GM12878 (cell line): ENCODE measurements around the gene NMNAT3. TPM values are rescaled to one million over a fixed set of nuclear protein-coding genes. Genes with fewer than 3 reads are reported as not detected.
A peak's percentile ranks its signal among the peaks of the same experiment; 100 is the strongest.

Source experiments
- ATAC-seq: fragments of 200-7000 bp; cut with Tn5 transposase; 3 replicates; pipeline ENCODE4 v1.9.1; 2020; ENCODE audit warnings: mild to moderate bottlenecking, moderate library complexity
- BruUV-seq: library from RNA; stranded (reverse); fragments of 400-500 nt; replicated peaks from 2 replicates; lab custom pipeline; 2021; lab: Mats Ljungman, UMichigan
- CTCF ChIA-PET: fragments of 300-600 bp; sonication (Branson Sonifier 250); formaldehyde crosslinking; extraction: SDS; loops from one replicate; lab custom pipeline; 2021; ENCODE audit warnings: inconsistent platforms; lab: Yijun Ruan, JAX
- POLR2A ChIA-PET: fragments of 350-600 bp; formaldehyde crosslinking; extraction: SDS; loops from one replicate; lab custom pipeline; 2021; ENCODE audit warnings: inconsistent platforms; lab: Charles Lee
- RAD21 ChIA-PET: fragments of 300-600 bp; sonication (Branson Sonifier 250); formaldehyde crosslinking; loops from one replicate; lab custom pipeline; 2023; ENCODE audit warnings: antibody characterized with exemption; ENCODE audit not compliant: unreplicated experiment; lab: Charles Lee
- SMC1A ChIA-PET: fragments of 300-600 bp; sonication (Branson Sonifier 250); formaldehyde crosslinking; loops from one replicate; lab custom pipeline; 2023; ENCODE audit not compliant: unreplicated experiment, uncharacterized antibody; lab: Charles Lee
- DNase-seq: peaks from one replicate; pipeline ENCODE4 v3.0.0-alpha.2; 2011; ENCODE audit warnings: low read depth, low spot score
- FAIRE-seq: peaks from 3 replicates; lab custom pipeline; 2011; peaks lifted over from hg19 to GRCh38; lab: Jason Lieb, UNC
- H2AFZ ChIP-seq: 2 replicates; pipeline ENCODE4 v1.6.0; 2011; ENCODE audit warnings: low read depth, low read length, control low read depth; ENCODE audit not compliant: control insufficient read depth
- H3K27ac ChIP-seq: 2 replicates; pipeline ENCODE4 v1.5.1; 2011; ENCODE audit warnings: control low read depth; ENCODE audit not compliant: control insufficient read depth, insufficient read depth
- H3K27me3 ChIP-seq, 2 experiments: replicated peaks in 1 of 2; 2 replicates each; pipeline versions ENCODE4 v1.6.0 to v1.6.1; 2011; ENCODE audit warnings: low read length in 1 of 2; ENCODE audit not compliant: control insufficient read depth in 2 of 2, insufficient read depth in 2 of 2
- H3K36me3 ChIP-seq, 2 experiments: 2 replicates each; pipeline ENCODE4 v1.5.1; 2011; ENCODE audit warnings: low read length in 1 of 2; ENCODE audit not compliant: control insufficient read depth in 2 of 2, insufficient read depth in 2 of 2
- H3K4me1 ChIP-seq: 2 replicates; pipeline ENCODE4 v1.6.1; 2011; ENCODE audit warnings: mild to moderate bottlenecking, low read length, moderate library complexity, mixed read lengths; ENCODE audit not compliant: control insufficient read depth, insufficient read depth
- H3K4me2 ChIP-seq: 2 replicates; pipeline ENCODE4 v1.6.0; 2011; ENCODE audit warnings: control low read depth; ENCODE audit not compliant: control insufficient read depth, insufficient read depth
- H3K4me3 ChIP-seq: fragments of 200-600 bp; sonication (generic); 2 replicates; pipeline ENCODE4 v1.5.1; 2016
- H3K79me2 ChIP-seq: 2 replicates; pipeline ENCODE4 v1.6.0; 2011; ENCODE audit warnings: low read length; ENCODE audit not compliant: control insufficient read depth, insufficient read depth
- H3K9ac ChIP-seq: 2 replicates; pipeline ENCODE4 v1.8.0; 2011; ENCODE audit warnings: low read length, control low read depth, mixed read lengths; ENCODE audit not compliant: control insufficient read depth, insufficient read depth
- H3K9me3 ChIP-seq: replicated peaks from 3 replicates; pipeline ENCODE4 v1.5.1; 2011; ENCODE audit warnings: mild to moderate bottlenecking, low read length; ENCODE audit not compliant: control insufficient read depth, insufficient read depth
- H4K20me1 ChIP-seq: 2 replicates; pipeline ENCODE4 v1.6.0; 2011; ENCODE audit not compliant: control insufficient read depth, insufficient read depth
- CHD1 ChIP-seq: IDR thresholded peaks from 2 replicates; pipeline ENCODE4 v1.6.1; 2012; ENCODE audit warnings: low read depth, low read length, improper control_type of control experiment
- CHD2 ChIP-seq: IDR thresholded peaks from 2 replicates; pipeline ENCODE4 v1.6.1; 2011; ENCODE audit warnings: low read depth, low read length, improper control_type of control experiment, borderline replicate concordance
- CREM ChIP-seq: IDR thresholded peaks from 2 replicates; pipeline ENCODE4 v1.6.1; 2014; ENCODE audit warnings: antibody characterized with exemption, low read depth
- JUND ChIP-seq: IDR thresholded peaks from 2 replicates; pipeline ENCODE4 v1.6.1; 2012; ENCODE audit warnings: low read depth, mild to moderate bottlenecking, low read length, improper control_type of control experiment, moderate library complexity
- KDM1A ChIP-seq: fragments of 200-600 bp; sonication (generic); IDR thresholded peaks from 2 replicates; pipeline ENCODE4 v1.6.1; 2016; ENCODE audit warnings: borderline replicate concordance
- LARP7 ChIP-seq: fragments of 450-650 bp; IDR thresholded peaks from 2 replicates; pipeline ENCODE4 v1.6.1; 2017; ENCODE audit warnings: mild to moderate bottlenecking
- MXI1 ChIP-seq: fragments of 150-350 bp; IDR thresholded peaks from 2 replicates; pipeline ENCODE4 v1.6.1; 2011; ENCODE audit warnings: low read depth, mild to moderate bottlenecking, inconsistent platforms, low read length, improper control_type of control experiment
- NFIC ChIP-seq: IDR thresholded peaks from 2 replicates; pipeline ENCODE4 v1.6.1; 2012; ENCODE audit warnings: low read depth, mild to moderate bottlenecking, inconsistent platforms, low read length, moderate library complexity
- PAX5 ChIP-seq: IDR thresholded peaks from 2 replicates; pipeline ENCODE4 v1.6.1; 2011; ENCODE audit warnings: low read depth, low read length, borderline replicate concordance
- POU2F2 ChIP-seq: IDR thresholded peaks from 3 replicates; pipeline ENCODE4 v1.6.1; 2011; ENCODE audit warnings: low read depth, mild to moderate bottlenecking, low read length, borderline replicate concordance
- SUPT20H ChIP-seq: IDR thresholded peaks from 2 replicates; pipeline ENCODE4 v1.6.1; 2011; ENCODE audit warnings: low read depth, mild to moderate bottlenecking, low read length, moderate library complexity, borderline replicate concordance; ENCODE audit not compliant: control insufficient read depth
- SUZ12 ChIP-seq: fragments of 200-600 bp; sonication (generic); IDR thresholded peaks from one replicate; pipeline ENCODE4 v1.6.1; 2018; ENCODE audit warnings: antibody characterized with exemption, mild to moderate bottlenecking; ENCODE audit not compliant: unreplicated experiment
- YBX1 ChIP-seq: fragments of 450-650 bp; IDR thresholded peaks from 2 replicates; pipeline ENCODE4 v1.6.1; 2016; ENCODE audit warnings: antibody characterized with exemption
- YY1 ChIP-seq: IDR thresholded peaks from 2 replicates; pipeline ENCODE4 v1.6.1; 2011; ENCODE audit warnings: low read depth, mild to moderate bottlenecking, low read length
- ZNF622 ChIP-seq: fragments of 450-650 bp; IDR thresholded peaks from 2 replicates; pipeline ENCODE4 v1.6.1; 2017; ENCODE audit warnings: mild to moderate bottlenecking, inconsistent platforms
- WGBS: methylation state at CpG from one replicate; pipeline ENCODE4 v1.1.6; 2016; ENCODE audit warnings: low lambda C conversion rate; ENCODE audit not compliant: insufficient replicate concordance, insufficient coverage; ENCODE audit errors: missing lambda C conversion rate; 5-methylcytosine and 5-hydroxymethylcytosine counted together
- in situ Hi-C: fragments of 300-500 bp; cut with MboI; formaldehyde crosslinking; loops from 9 replicates; pipeline ENCODE4 v1.14.3; 2018; ENCODE audit warnings: mixed read lengths
- intact Hi-C: fragments of 100-400 bp; cut with micrococcal nuclease; formaldehyde crosslinking; loops from one replicate; pipeline ENCODE4 v1.14.2; 2022; ENCODE audit not compliant: unreplicated experiment
- polyA plus RNA-seq, 11 experiments: library from polyadenylated mRNA; depleted of rRNA in 4 of 11; unstranded in 6 of 11; stranded (reverse) in 5 of 11; fragments of >200 nt; fragmentation: Nextera tagmentation in 4 of 11; fragmentation: Illumina TruSeq in 1 of 11; extraction: Ambion mirVana in 4 of 11; extraction: Trizol in 1 of 11; gene quantifications; 1 replicate in 1 of 11; 2 replicates in 10 of 11; pipeline versions ENCODE4 v1.2.1 to v1.2.3, GENCODE V29; 2011 to 2016; ENCODE audit warnings: inconsistent platforms in 2 of 11, missing spikeins in 2 of 11, low read depth in 1 of 11
- total RNA-seq, 4 experiments: library from RNA; depleted of rRNA in 3 of 4; stranded (reverse); fragments of >200 nt in 3 of 4; fragmentation: Illumina TruSeq in 1 of 4; extraction: Trizol in 1 of 4; gene quantifications; 2 replicates each; pipeline versions ENCODE4 v1.2.1 to v1.2.3, GENCODE V29; 2013 to 2021
- TF ChIP-seq, protein P1 (sequence below): IDR thresholded peaks from 2 replicates; pipeline ENCODE4 v1.6.1; 2012; ENCODE audit warnings: low read depth, low read length, improper control_type of control experiment

The NMNAT3 gene
- total and polyA plus RNA-seq, 10 of the 15 experiments (the other 5 are each of a cell fraction or from before 2014, with no cell fraction given), result under 0.01 to 0.92 (median 0.08) TPM; not detected in 4

DNA sequence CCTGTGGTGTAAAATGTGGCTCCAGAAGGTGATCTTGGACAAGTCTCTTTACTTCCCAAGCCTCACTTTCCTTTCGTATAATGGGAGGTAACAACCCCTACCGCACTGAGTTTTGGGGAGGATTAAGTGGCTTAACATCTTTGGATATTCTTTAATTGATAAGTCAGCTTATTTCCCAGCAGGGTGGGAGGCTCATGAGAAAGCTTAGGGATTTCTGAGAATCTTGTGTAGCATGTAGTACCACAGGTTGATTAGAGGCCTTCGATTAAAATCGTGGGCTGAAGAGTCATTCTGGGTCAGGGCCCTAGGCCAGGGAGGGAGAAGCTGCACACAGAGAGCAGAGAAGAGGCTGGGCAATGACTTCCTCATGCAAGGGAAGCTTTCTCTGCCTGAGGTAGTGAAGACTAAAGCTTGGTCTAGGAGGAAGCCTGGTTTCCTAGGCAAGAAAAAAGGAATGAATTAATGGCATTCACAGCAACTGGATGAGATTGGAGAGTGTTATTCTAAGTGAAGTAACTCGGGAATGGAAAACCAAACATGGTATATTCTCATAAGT, 1.5 kb upstream of the NMNAT3 start:
- no TSS peak for BruUV-seq
- Histone ChIP-seq H3K4me3 (no peak overlapping the region), H3K79me2 (no peaks in the 10 kb centered on the region), H3K9me3 (no peaks in the 10 kb centered on the region), H3K36me3 (no peaks in the 10 kb centered on the region), H3K27ac (no peak overlapping the region), H2AFZ (no peak overlapping the region), H3K27me3 (no peaks in the 10 kb centered on the region; a peak in 1 of 4 replicates), H3K4me1 (no peaks in the 10 kb centered on the region), H4K20me1 (no peaks in the 10 kb centered on the region), H3K4me2 (no peak overlapping the region), H3K9ac (no peak overlapping the region)
- intact Hi-C loops, result no loop called here
- POLR2A ChIA-PET, result no interaction called here
- FAIRE-seq (no peak), DNase-seq (no peak), ATAC-seq (no peak)
- RAD21 ChIA-PET, result no interaction called here
- SMC1A ChIA-PET, result no interaction called here
- TF ChIP-seq CHD2 (no peak), NFIC (no peak), SUZ12 (no peak)
- CTCF ChIA-PET, result no interaction called here
- in situ Hi-C loops, result no loop called here
- WGBS, result 39% methylated on average over 5 of the region's 5 CpGs

DNA sequence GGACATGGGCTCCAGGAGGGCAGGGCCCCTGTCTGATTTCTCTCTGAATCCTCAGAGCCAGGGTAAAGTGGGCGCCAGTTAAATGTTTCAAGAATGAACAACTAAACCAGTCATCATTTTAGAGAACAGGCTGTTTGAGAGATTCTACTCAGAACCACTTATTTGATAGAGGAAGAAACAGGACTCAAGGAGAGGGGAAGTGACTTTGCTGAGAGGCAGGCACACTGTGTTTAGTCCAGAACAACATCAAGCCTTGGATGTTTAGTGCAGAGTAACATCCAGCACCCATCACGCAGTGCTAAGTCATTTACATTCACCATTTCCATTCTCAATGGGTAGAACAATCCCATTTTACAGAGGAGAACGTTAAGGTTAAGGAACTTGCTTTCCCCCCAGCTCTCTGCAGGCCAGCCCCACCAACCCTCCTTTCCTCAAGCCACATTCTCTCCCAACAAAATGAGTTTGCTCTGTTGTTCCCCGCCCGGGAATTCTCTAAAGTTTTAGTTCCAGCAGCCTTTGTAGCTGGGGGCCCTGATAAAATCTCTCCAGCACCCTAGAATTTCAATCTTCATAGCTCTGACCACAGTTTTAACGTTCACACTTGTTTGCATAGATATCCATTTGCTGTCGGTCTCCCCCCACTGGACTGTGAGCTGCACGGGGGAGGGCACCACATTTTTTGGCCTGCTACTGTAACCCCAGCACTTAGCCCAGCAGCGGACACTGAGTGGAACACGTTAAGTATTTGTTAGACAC, 962 bp downstream of the NMNAT3 start:
- Histone ChIP-seq H3K79me2 (no peaks in the 10 kb centered on the region), H2AFZ (peak overlapping the region; percentile 88; the same call in 1 of the 2 replicates), H3K4me3 (no peak overlapping the region), H3K9me3 (no peaks in the 10 kb centered on the region), H4K20me1 (no peaks in the 10 kb centered on the region), H3K27me3 (peaks cover 0 to 2% of the 10 kb centered on the region in 2 experiments; a peak in 3 of 4 replicates), H3K4me1 (no peaks in the 10 kb centered on the region), H3K9ac (no peak overlapping the region), H3K36me3 (no peaks in the 10 kb centered on the region), H3K4me2 (peak overlapping the region; percentile 93), H3K27ac (no peak overlapping the region)
- ATAC-seq (no peak; the same call in 2 of the 3 replicates), DNase-seq (no peak), FAIRE-seq (no peak)
- TF ChIP-seq SUPT20H, result no peak
- TF ChIP-seq CREM, result no peak
- no peak for TF ChIP-seq SUZ12
- TF ChIP-seq YBX1, result no peak
- no peak for TF ChIP-seq POU2F2
- no peak for TF ChIP-seq LARP7
- TF ChIP-seq MXI1, result no peak
- no peak for TF ChIP-seq ZNF622
- no peak for TF ChIP-seq KDM1A
- TF ChIP-seq PAX5, result no peak
- no peak for TF ChIP-seq JUND
- no peak for TF ChIP-seq CHD1
- no peak for TF ChIP-seq YY1
- TF ChIP-seq, protein P1, sequence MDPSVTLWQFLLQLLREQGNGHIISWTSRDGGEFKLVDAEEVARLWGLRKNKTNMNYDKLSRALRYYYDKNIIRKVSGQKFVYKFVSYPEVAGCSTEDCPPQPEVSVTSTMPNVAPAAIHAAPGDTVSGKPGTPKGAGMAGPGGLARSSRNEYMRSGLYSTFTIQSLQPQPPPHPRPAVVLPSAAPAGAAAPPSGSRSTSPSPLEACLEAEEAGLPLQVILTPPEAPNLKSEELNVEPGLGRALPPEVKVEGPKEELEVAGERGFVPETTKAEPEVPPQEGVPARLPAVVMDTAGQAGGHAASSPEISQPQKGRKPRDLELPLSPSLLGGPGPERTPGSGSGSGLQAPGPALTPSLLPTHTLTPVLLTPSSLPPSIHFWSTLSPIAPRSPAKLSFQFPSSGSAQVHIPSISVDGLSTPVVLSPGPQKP, result no peak
- intact Hi-C loops (no loop called here), in situ Hi-C loops (no loop called here)
- POLR2A ChIA-PET, result no interaction called here
- BruUV-seq, result no TSS peak
- RAD21 ChIA-PET, result no interaction called here
- CTCF ChIA-PET, result interaction anchor here (2.7 kb wide), 1 partner anchor 249 kb away, joined by 7 read pairs; no protein-coding TSS in a partner anchor
- SMC1A ChIA-PET, result no interaction called here
- WGBS, result 26% methylated on average over 10 of the region's 10 CpGs
